GM12878 (cell line): ENCODE results near the gene KCNMB2. TPM values are rescaled to one million over a fixed set of nuclear protein-coding genes. Genes with fewer than 3 reads are reported as not detected.

Experiments used
- ATAC-seq: fragments of 200-7000 bp; cut with Tn5 transposase; 3 replicates; pipeline ENCODE4 v1.9.1; 2020; ENCODE audit warnings: mild to moderate bottlenecking, moderate library complexity
- BruUV-seq: library from RNA; stranded (reverse); fragments of 400-500 nt; replicated peaks from 2 replicates; lab custom pipeline; 2021; lab: Mats Ljungman, UMichigan
- CTCF ChIA-PET: fragments of 300-600 bp; sonication (Branson Sonifier 250); formaldehyde crosslinking; extraction: SDS; loops from one replicate; lab custom pipeline; 2021; ENCODE audit warnings: inconsistent platforms; lab: Yijun Ruan, JAX
- POLR2A ChIA-PET: fragments of 350-600 bp; formaldehyde crosslinking; extraction: SDS; loops from one replicate; lab custom pipeline; 2021; ENCODE audit warnings: inconsistent platforms; lab: Charles Lee
- RAD21 ChIA-PET: fragments of 300-600 bp; sonication (Branson Sonifier 250); formaldehyde crosslinking; loops from one replicate; lab custom pipeline; 2023; ENCODE audit warnings: antibody characterized with exemption; ENCODE audit not compliant: unreplicated experiment; lab: Charles Lee
- SMC1A ChIA-PET: fragments of 300-600 bp; sonication (Branson Sonifier 250); formaldehyde crosslinking; loops from one replicate; lab custom pipeline; 2023; ENCODE audit not compliant: unreplicated experiment, uncharacterized antibody; lab: Charles Lee
- DNase-seq: peaks from one replicate; pipeline ENCODE4 v3.0.0-alpha.2; 2011; ENCODE audit warnings: low read depth, low spot score
- FAIRE-seq: peaks from 3 replicates; lab custom pipeline; 2011; peaks lifted over from hg19 to GRCh38; lab: Jason Lieb, UNC
- H2AFZ ChIP-seq: 2 replicates; pipeline ENCODE4 v1.6.0; 2011; ENCODE audit warnings: low read depth, low read length, control low read depth; ENCODE audit not compliant: control insufficient read depth
- H3K27ac ChIP-seq: 2 replicates; pipeline ENCODE4 v1.5.1; 2011; ENCODE audit warnings: control low read depth; ENCODE audit not compliant: control insufficient read depth, insufficient read depth
- H3K27me3 ChIP-seq, 2 experiments: replicated peaks in 1 of 2; 2 replicates each; pipeline versions ENCODE4 v1.6.0 to v1.6.1; 2011; ENCODE audit warnings: low read length in 1 of 2; ENCODE audit not compliant: control insufficient read depth in 2 of 2, insufficient read depth in 2 of 2
- H3K36me3 ChIP-seq, 2 experiments: 2 replicates each; pipeline ENCODE4 v1.5.1; 2011; ENCODE audit warnings: low read length in 1 of 2; ENCODE audit not compliant: control insufficient read depth in 2 of 2, insufficient read depth in 2 of 2
- H3K4me1 ChIP-seq: 2 replicates; pipeline ENCODE4 v1.6.1; 2011; ENCODE audit warnings: mild to moderate bottlenecking, low read length, moderate library complexity, mixed read lengths; ENCODE audit not compliant: control insufficient read depth, insufficient read depth
- H3K4me2 ChIP-seq: 2 replicates; pipeline ENCODE4 v1.6.0; 2011; ENCODE audit warnings: control low read depth; ENCODE audit not compliant: control insufficient read depth, insufficient read depth
- H3K4me3 ChIP-seq: fragments of 200-600 bp; sonication (generic); 2 replicates; pipeline ENCODE4 v1.5.1; 2016
- H3K79me2 ChIP-seq: 2 replicates; pipeline ENCODE4 v1.6.0; 2011; ENCODE audit warnings: low read length; ENCODE audit not compliant: control insufficient read depth, insufficient read depth
- H3K9ac ChIP-seq: 2 replicates; pipeline ENCODE4 v1.8.0; 2011; ENCODE audit warnings: low read length, control low read depth, mixed read lengths; ENCODE audit not compliant: control insufficient read depth, insufficient read depth
- H3K9me3 ChIP-seq: replicated peaks from 3 replicates; pipeline ENCODE4 v1.5.1; 2011; ENCODE audit warnings: mild to moderate bottlenecking, low read length; ENCODE audit not compliant: control insufficient read depth, insufficient read depth
- H4K20me1 ChIP-seq: 2 replicates; pipeline ENCODE4 v1.6.0; 2011; ENCODE audit not compliant: control insufficient read depth, insufficient read depth
- CREB1 ChIP-seq: IDR thresholded peaks from 2 replicates; pipeline ENCODE4 v1.6.1; 2012; ENCODE audit warnings: low read depth, mild to moderate bottlenecking, inconsistent platforms
- EP300 ChIP-seq, 2 experiments: fragments of 150-350 bp in 1 of 2; IDR thresholded peaks; 2 replicates each; pipeline ENCODE4 v1.6.1; 2011 to 2012; ENCODE audit warnings: low read depth in 2 of 2, low read length in 2 of 2, borderline replicate concordance in 1 of 2, improper control_type of control experiment in 1 of 2, inconsistent platforms in 1 of 2; ENCODE audit not compliant: control insufficient read depth in 1 of 2
- ETV6 ChIP-seq, 2 experiments: fragments of 450-650 bp in 1 of 2; IDR thresholded peaks in 1 of 2; conservative IDR thresholded peaks in 1 of 2; 2 replicates each; pipeline ENCODE4 v1.6.1; 2014; ENCODE audit warnings: antibody characterized with exemption in 1 of 2, borderline replicate concordance in 1 of 2, low read depth in 1 of 2, mild to moderate bottlenecking in 1 of 2, moderate library complexity in 1 of 2
- GATAD2B ChIP-seq: fragments of 450-650 bp; conservative IDR thresholded peaks from 2 replicates; pipeline ENCODE4 v1.6.1; 2017; ENCODE audit warnings: low read depth, mild to moderate bottlenecking, moderate library complexity
- JUNB ChIP-seq: IDR thresholded peaks from 2 replicates; pipeline ENCODE4 v1.6.1; 2016; ENCODE audit warnings: antibody characterized with exemption, mild to moderate bottlenecking
- JUND ChIP-seq: IDR thresholded peaks from 2 replicates; pipeline ENCODE4 v1.6.1; 2012; ENCODE audit warnings: low read depth, mild to moderate bottlenecking, low read length, improper control_type of control experiment, moderate library complexity
- MXI1 ChIP-seq: fragments of 150-350 bp; IDR thresholded peaks from 2 replicates; pipeline ENCODE4 v1.6.1; 2011; ENCODE audit warnings: low read depth, mild to moderate bottlenecking, inconsistent platforms, low read length, improper control_type of control experiment
- MYC ChIP-seq: IDR thresholded peaks from 2 replicates; pipeline ENCODE4 v1.6.1; 2011; ENCODE audit warnings: mild to moderate bottlenecking, low read length, moderate library complexity, inconsistent platforms; ENCODE audit not compliant: insufficient read depth, insufficient replicate concordance, insufficient read length, severe bottlenecking
- NFYA ChIP-seq: IDR thresholded peaks from 2 replicates; pipeline ENCODE4 v1.6.1; 2011; ENCODE audit warnings: low read depth, mild to moderate bottlenecking, low read length, improper control_type of control experiment, borderline replicate concordance
- SUZ12 ChIP-seq: fragments of 200-600 bp; sonication (generic); IDR thresholded peaks from one replicate; pipeline ENCODE4 v1.6.1; 2018; ENCODE audit warnings: antibody characterized with exemption, mild to moderate bottlenecking; ENCODE audit not compliant: unreplicated experiment
- ZNF24 ChIP-seq: fragments of 450-650 bp; IDR thresholded peaks from 2 replicates; pipeline ENCODE4 v1.6.1; 2017; ENCODE audit warnings: antibody characterized with exemption, mild to moderate bottlenecking
- WGBS: methylation state at CpG from one replicate; pipeline ENCODE4 v1.1.6; 2016; ENCODE audit warnings: low lambda C conversion rate; ENCODE audit not compliant: insufficient replicate concordance, insufficient coverage; ENCODE audit errors: missing lambda C conversion rate; 5-methylcytosine and 5-hydroxymethylcytosine counted together
- in situ Hi-C: fragments of 300-500 bp; cut with MboI; formaldehyde crosslinking; loops from 9 replicates; pipeline ENCODE4 v1.14.3; 2018; ENCODE audit warnings: mixed read lengths
- intact Hi-C: fragments of 100-400 bp; cut with micrococcal nuclease; formaldehyde crosslinking; loops from one replicate; pipeline ENCODE4 v1.14.2; 2022; ENCODE audit not compliant: unreplicated experiment
- polyA plus RNA-seq, 11 experiments: library from polyadenylated mRNA; depleted of rRNA in 4 of 11; unstranded in 6 of 11; stranded (reverse) in 5 of 11; fragments of >200 nt; fragmentation: Nextera tagmentation in 4 of 11; fragmentation: Illumina TruSeq in 1 of 11; extraction: Ambion mirVana in 4 of 11; extraction: Trizol in 1 of 11; gene quantifications; 1 replicate in 1 of 11; 2 replicates in 10 of 11; pipeline versions ENCODE4 v1.2.1 to v1.2.3, GENCODE V29; 2011 to 2016; ENCODE audit warnings: inconsistent platforms in 2 of 11, missing spikeins in 2 of 11, low read depth in 1 of 11
- total RNA-seq, 4 experiments: library from RNA; depleted of rRNA in 3 of 4; stranded (reverse); fragments of >200 nt in 3 of 4; fragmentation: Illumina TruSeq in 1 of 4; extraction: Trizol in 1 of 4; gene quantifications; 2 replicates each; pipeline versions ENCODE4 v1.2.1 to v1.2.3, GENCODE V29; 2013 to 2021
- TF ChIP-seq, protein P1 (sequence below): fragments of 450-650 bp; IDR thresholded peaks from 2 replicates; pipeline ENCODE4 v1.6.1; 2017; ENCODE audit warnings: mild to moderate bottlenecking, low read depth, inconsistent platforms; ENCODE audit not compliant: poor library complexity, severe bottlenecking

KCNMB2 gene
- total and polyA plus RNA-seq, 10 of the 15 experiments (the other 5 are each of a cell fraction or from before 2014, with no cell fraction given), result 0.22 to 18.8 (median 11.0) TPM

DNA sequence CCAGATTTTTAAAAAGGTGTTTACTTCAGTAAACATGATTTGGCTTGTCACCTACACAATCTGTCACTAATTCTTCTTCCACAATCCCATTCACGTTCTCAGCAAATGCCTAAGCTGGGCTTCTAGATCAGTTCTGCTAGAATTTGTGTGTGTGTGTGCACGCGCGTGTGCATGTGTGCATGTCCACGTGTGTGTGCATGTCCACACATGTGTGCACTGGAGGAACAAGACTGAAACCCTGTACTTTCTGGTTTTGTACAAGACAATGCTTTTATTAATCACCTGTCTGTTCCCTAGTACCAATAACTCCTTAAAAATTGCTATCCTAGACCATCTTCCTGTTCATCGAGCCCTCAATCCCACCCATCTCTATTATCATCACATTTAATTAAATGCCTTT is 229.2 kb downstream of the KCNMB2 start:
- H3K4me3 ChIP-seq, result no peak overlapping the region
- H4K20me1 ChIP-seq, result no peaks in the 10 kb centered on the region
- intact Hi-C loops (no loop called here), in situ Hi-C loops (no loop called here)
- POLR2A ChIA-PET, result no interaction called here
- H3K4me2 ChIP-seq, result no peak overlapping the region
- H3K36me3 ChIP-seq, result no peaks in the 10 kb centered on the region
- DNase-seq (no peak), FAIRE-seq (no peak), ATAC-seq (no peak)
- no peaks in the 10 kb centered on the region for H3K9me3 ChIP-seq
- H3K27ac ChIP-seq, result no peak overlapping the region
- no peak overlapping the region for H2AFZ ChIP-seq
- no peaks in the 10 kb centered on the region for H3K79me2 ChIP-seq
- H3K4me1 ChIP-seq, result peaks cover 13% of the 10 kb centered on the region
- CTCF ChIA-PET, result no interaction called here
- BruUV-seq, result no TSS peak
- RAD21 ChIA-PET, result no interaction called here
- no peaks in the 10 kb centered on the region for H3K27me3 ChIP-seq
- no peak for TF ChIP-seq MXI1
- TF ChIP-seq GATAD2B, result no peak
- no peak for TF ChIP-seq JUND
- TF ChIP-seq ZNF24, result no peak
- TF ChIP-seq NFYA, result no peak
- no peak for TF ChIP-seq ETV6 (conservative IDR thresholded peaks at IDR 0.05 in 1 of 2, IDR thresholded peaks at IDR 0.05 in 1 of 2; ENCODE audit: borderline replicate concordance in 1 of 2, low read depth in 1 of 2)
- no peak for TF ChIP-seq CREB1
- no peak for TF ChIP-seq SUZ12
- TF ChIP-seq MYC, result no peak
- TF ChIP-seq EP300 (IDR thresholded peaks at IDR 0.05; ENCODE audit: borderline replicate concordance in 1 of 2, control insufficient read depth in 1 of 2, low read depth in 2 of 2, low read length in 2 of 2), result no peak
- TF ChIP-seq, protein P1, sequence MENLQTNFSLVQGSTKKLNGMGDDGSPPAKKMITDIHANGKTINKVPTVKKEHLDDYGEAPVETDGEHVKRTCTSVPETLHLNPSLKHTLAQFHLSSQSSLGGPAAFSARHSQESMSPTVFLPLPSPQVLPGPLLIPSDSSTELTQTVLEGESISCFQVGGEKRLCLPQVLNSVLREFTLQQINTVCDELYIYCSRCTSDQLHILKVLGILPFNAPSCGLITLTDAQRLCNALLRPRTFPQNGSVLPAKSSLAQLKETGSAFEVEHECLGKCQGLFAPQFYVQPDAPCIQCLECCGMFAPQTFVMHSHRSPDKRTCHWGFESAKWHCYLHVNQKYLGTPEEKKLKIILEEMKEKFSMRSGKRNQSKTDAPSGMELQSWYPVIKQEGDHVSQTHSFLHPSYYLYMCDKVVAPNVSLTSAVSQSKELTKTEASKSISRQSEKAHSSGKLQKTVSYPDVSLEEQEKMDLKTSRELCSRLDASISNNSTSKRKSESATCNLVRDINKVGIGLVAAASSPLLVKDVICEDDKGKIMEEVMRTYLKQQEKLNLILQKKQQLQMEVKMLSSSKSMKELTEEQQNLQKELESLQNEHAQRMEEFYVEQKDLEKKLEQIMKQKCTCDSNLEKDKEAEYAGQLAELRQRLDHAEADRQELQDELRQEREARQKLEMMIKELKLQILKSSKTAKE, result no peak
- TF ChIP-seq JUNB, result no peak
- WGBS, result 68% methylated on average over 6 of the region's 6 CpGs
- no peak overlapping the region for H3K9ac ChIP-seq
- SMC1A ChIA-PET, result no interaction called here
